ENCODE data around the gene FBXW7.

Gene FBXW7

DNA sequence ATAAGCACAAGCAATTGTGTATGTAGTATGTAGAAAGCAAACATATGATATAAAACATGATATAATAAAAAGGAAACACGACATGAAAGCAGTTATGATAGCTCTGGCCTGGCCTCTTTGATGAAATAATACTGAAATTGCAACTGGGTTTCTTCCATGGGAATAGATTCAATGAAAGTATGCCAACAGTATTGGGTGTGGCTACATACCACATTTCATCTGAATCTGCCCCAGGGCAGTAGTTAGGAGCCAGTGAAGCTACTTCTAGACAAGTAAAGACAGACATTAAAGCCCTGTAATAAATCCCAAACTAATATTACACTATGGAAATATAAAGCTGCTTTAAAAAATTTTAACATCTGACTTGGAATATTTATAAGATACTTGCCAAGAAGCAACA, 207.3 kb downstream of the FBXW7 start:
- no peaks in the 10 kb centered on the region for H3K27me3 ChIP-seq (ENCODE audit: control insufficient read depth, insufficient read depth, low read length, poor library complexity, severe bottlenecking)
- no peaks in the 10 kb centered on the region for H3K36me3 ChIP-seq (ENCODE audit: control insufficient read depth, insufficient read depth, low read length)
- H3K4me3 ChIP-seq (ENCODE audit: insufficient read depth, low read depth, low read length), result no peak overlapping the region
- no peaks in the 10 kb centered on the region for H3K9me3 ChIP-seq (ENCODE audit: control insufficient read depth, low read length)
- no peaks in the 10 kb centered on the region for H3K4me1 ChIP-seq (ENCODE audit: control insufficient read depth, insufficient read depth, low read length)
- no peak overlapping the region for H3K27ac ChIP-seq (ENCODE audit: insufficient read depth, low read depth, low read length, poor library complexity, severe bottlenecking)
- 93 to 100% methylated on average over 1 of the region's 1 CpG for WGBS, 2 experiments

DNA sequence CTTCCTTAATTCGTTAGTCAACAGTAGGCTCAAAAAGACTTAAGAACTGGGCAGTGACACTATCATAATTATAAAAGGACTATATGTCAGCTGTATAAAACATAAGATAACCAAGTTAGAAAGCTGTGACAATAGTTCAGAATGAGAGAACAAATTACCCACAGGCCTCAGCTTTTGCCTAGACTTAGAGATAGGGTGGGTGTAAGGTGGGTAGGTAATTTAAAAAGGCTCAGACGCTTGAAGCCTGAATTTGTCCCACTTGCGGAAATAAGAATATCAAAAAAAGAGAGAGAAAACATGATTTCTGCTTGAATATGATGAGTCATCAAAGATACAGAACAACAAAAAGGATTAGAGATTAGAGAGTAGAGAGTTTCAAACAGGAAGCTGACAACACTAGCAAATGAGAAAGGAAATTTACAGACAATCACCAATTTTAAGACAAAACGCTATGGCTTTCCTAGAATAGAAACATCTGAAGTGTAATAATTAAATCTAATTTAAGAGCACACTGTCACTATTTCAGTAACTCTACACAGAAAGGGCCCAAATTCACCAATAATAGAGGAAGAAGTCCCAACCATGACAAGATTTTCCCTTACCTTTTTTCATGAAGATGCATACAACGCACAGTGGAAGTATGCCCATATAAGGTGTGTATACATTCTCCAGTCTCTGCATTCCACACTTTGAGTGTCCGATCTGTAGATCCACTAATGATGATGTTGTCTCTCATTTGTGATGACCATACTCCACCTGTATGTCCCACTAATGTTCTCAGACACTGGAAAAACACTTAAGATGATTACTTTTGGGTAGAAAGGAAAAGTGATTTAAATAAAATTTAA, 208.1 kb downstream of the FBXW7 start:
- H3K27me3 ChIP-seq (ENCODE audit: control insufficient read depth, insufficient read depth, low read length, poor library complexity, severe bottlenecking), result no peaks in the 10 kb centered on the region
- H3K36me3 ChIP-seq (ENCODE audit: control insufficient read depth, insufficient read depth, low read length), result peaks cover 3% of the 10 kb centered on the region
- no peaks in the 10 kb centered on the region for H3K9me3 ChIP-seq (ENCODE audit: control insufficient read depth, low read length)
- H3K4me1 ChIP-seq (ENCODE audit: control insufficient read depth, insufficient read depth, low read length), result no peaks in the 10 kb centered on the region
- no peak overlapping the region for H3K4me3 ChIP-seq (ENCODE audit: insufficient read depth, low read depth, low read length)
- 96 to 98% methylated on average over 5 to 6 of the region's 6 CpGs for WGBS, 2 experiments
- H3K27ac ChIP-seq (ENCODE audit: insufficient read depth, low read depth, low read length, poor library complexity, severe bottlenecking), result no peak overlapping the region

- H3K27ac ChIP-seq (ENCODE audit: insufficient read depth, low read depth, low read length, poor library complexity, severe bottlenecking), result no peak overlapping the region
- peaks cover 3% of the 10 kb centered on the region for H3K36me3 ChIP-seq (ENCODE audit: control insufficient read depth, insufficient read depth, low read length)
Observed at GRCh38 chr4:152325831-152326230, 210.1 kb downstream of the FBXW7 start.

GRCh38 chr4:152323221-152323620, 212.7 kb downstream of the FBXW7 start:
- Histone ChIP-seq H3K4me1 (ENCODE audit: control insufficient read depth, insufficient read depth, low read length) (no peaks in the 10 kb centered on the region), H3K27me3 (ENCODE audit: control insufficient read depth, insufficient read depth, low read length, poor library complexity, severe bottlenecking) (no peaks in the 10 kb centered on the region), H3K9me3 (ENCODE audit: control insufficient read depth, low read length) (no peaks in the 10 kb centered on the region), H3K4me3 (ENCODE audit: insufficient read depth, low read depth, low read length) (no peak overlapping the region), H3K27ac (ENCODE audit: insufficient read depth, low read depth, low read length, poor library complexity, severe bottlenecking) (no peak overlapping the region), H3K36me3 (ENCODE audit: control insufficient read depth, insufficient read depth, low read length) (peaks cover 3% of the 10 kb centered on the region)
- 82 to 100% methylated on average over 1 of the region's 1 CpG for WGBS, 2 experiments

More at GRCh38 chr4:152325831-152326230, 210.1 kb downstream of the FBXW7 start:
- Histone ChIP-seq H3K27me3 (ENCODE audit: control insufficient read depth, insufficient read depth, low read length, poor library complexity, severe bottlenecking) (no peaks in the 10 kb centered on the region), H3K4me3 (ENCODE audit: insufficient read depth, low read depth, low read length) (no peak overlapping the region), H3K9me3 (ENCODE audit: control insufficient read depth, low read length) (no peaks in the 10 kb centered on the region), H3K4me1 (ENCODE audit: control insufficient read depth, insufficient read depth, low read length) (no peaks in the 10 kb centered on the region)
- WGBS, 2 experiments, result 91% methylated on average over 4 to 5 of the region's 5 CpGs

DNA sequence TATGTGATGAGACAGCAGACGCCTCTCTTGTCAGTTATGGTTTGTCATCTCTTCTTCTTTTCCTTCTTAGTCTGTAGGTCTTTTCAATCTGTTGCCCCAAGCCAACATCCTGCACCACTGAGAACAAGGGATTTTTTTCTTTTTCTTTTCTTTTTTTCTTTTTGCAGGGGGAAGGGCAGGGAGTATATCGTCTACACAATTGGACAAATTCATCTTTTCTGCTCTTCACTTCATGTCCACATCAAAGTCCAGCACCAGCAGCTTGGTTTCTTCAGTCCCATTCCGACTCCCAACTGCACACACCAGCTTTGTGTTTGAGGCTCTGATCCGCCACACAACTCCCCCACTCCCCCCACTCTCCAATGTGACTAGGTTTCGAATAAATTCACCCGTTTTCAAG, 213.2 kb downstream of the FBXW7 start:
- no peak overlapping the region for H3K4me3 ChIP-seq (ENCODE audit: insufficient read depth, low read depth, low read length)
- H3K4me1 ChIP-seq (ENCODE audit: control insufficient read depth, insufficient read depth, low read length), result no peaks in the 10 kb centered on the region
- no peaks in the 10 kb centered on the region for H3K27me3 ChIP-seq (ENCODE audit: control insufficient read depth, insufficient read depth, low read length, poor library complexity, severe bottlenecking)
- no peaks in the 10 kb centered on the region for H3K9me3 ChIP-seq (ENCODE audit: control insufficient read depth, low read length)
- H3K36me3 ChIP-seq (ENCODE audit: control insufficient read depth, insufficient read depth, low read length), result peaks cover 3% of the 10 kb centered on the region
- WGBS, 2 experiments, result 93 to 95% methylated on average over 6 of the region's 6 CpGs
- no peak overlapping the region for H3K27ac ChIP-seq (ENCODE audit: insufficient read depth, low read depth, low read length, poor library complexity, severe bottlenecking)

- 78 to 80% methylated on average over 1 of the region's 1 CpG for WGBS, 2 experiments
- peaks cover 3% of the 10 kb centered on the region for H3K36me3 ChIP-seq (ENCODE audit: control insufficient read depth, insufficient read depth, low read length)
Observed at GRCh38 chr4:152321923-152322322, 214.0 kb downstream of the FBXW7 start.

DNA sequence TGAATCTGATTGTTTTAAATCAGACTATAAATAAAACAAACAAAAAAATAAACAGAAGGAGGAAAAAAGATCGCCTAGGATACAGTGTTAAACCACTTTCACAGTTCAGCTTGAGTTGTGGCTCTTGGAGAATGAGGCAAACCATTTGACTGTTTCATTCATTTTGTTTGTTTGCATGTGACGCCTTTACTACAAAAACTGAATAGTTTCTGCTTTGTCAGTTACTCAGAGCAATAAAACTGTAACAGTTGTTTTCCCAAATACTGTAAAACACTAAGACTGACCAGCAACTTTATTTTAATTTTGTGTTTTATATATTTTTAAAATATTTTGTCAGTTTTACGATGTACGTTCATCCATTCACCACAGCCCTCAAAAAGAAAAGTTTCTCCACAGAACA, 214.5 kb downstream of the FBXW7 start:
- H3K27ac ChIP-seq (ENCODE audit: insufficient read depth, low read depth, low read length, poor library complexity, severe bottlenecking), result no peak overlapping the region
- no peaks in the 10 kb centered on the region for H3K27me3 ChIP-seq (ENCODE audit: control insufficient read depth, insufficient read depth, low read length, poor library complexity, severe bottlenecking)
- H3K9me3 ChIP-seq (ENCODE audit: control insufficient read depth, low read length), result no peaks in the 10 kb centered on the region
- H3K36me3 ChIP-seq (ENCODE audit: control insufficient read depth, insufficient read depth, low read length), result peaks cover 3% of the 10 kb centered on the region
- H3K4me3 ChIP-seq (ENCODE audit: insufficient read depth, low read depth, low read length), result no peak overlapping the region
- no peaks in the 10 kb centered on the region for H3K4me1 ChIP-seq (ENCODE audit: control insufficient read depth, insufficient read depth, low read length)
- WGBS, 2 experiments, result 90 to 92% methylated on average over 4 of the region's 4 CpGs

More at GRCh38 chr4:152321923-152322322, 214.0 kb downstream of the FBXW7 start:
- Histone ChIP-seq H3K4me1 (ENCODE audit: control insufficient read depth, insufficient read depth, low read length) (no peaks in the 10 kb centered on the region), H3K9me3 (ENCODE audit: control insufficient read depth, low read length) (no peaks in the 10 kb centered on the region), H3K27me3 (ENCODE audit: control insufficient read depth, insufficient read depth, low read length, poor library complexity, severe bottlenecking) (no peaks in the 10 kb centered on the region), H3K27ac (ENCODE audit: insufficient read depth, low read depth, low read length, poor library complexity, severe bottlenecking) (no peak overlapping the region), H3K4me3 (ENCODE audit: insufficient read depth, low read depth, low read length) (no peak overlapping the region)

DNA sequence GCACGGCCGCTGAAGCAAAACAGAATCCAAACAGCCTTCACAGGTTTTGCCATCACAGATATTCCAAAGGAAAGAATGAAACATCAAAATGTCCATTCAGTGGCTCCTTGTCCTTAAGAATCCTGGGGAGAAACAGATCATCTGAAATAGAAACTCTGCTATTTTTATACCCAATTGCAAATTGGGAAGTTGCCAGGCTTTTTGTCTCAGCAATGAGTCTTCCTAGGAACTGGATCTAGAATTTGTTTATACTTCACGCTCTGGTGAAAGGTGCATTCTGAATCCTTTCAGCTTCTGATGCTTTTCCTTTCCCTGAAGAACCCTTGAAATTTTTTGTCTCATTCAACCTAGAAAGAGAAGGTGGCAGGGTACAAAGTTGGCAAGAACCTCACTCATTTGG, 218.9 kb downstream of the FBXW7 start:
- Histone ChIP-seq H3K4me1 (ENCODE audit: control insufficient read depth, insufficient read depth, low read length) (no peaks in the 10 kb centered on the region), H3K36me3 (ENCODE audit: control insufficient read depth, insufficient read depth, low read length) (no peaks in the 10 kb centered on the region), H3K27ac (ENCODE audit: insufficient read depth, low read depth, low read length, poor library complexity, severe bottlenecking) (no peak overlapping the region), H3K27me3 (ENCODE audit: control insufficient read depth, insufficient read depth, low read length, poor library complexity, severe bottlenecking) (no peaks in the 10 kb centered on the region), H3K4me3 (ENCODE audit: insufficient read depth, low read depth, low read length) (no peak overlapping the region), H3K9me3 (ENCODE audit: control insufficient read depth, low read length) (no peaks in the 10 kb centered on the region)
- WGBS, 2 experiments, result 95 to 98% methylated on average over 3 of the region's 3 CpGs

DNA sequence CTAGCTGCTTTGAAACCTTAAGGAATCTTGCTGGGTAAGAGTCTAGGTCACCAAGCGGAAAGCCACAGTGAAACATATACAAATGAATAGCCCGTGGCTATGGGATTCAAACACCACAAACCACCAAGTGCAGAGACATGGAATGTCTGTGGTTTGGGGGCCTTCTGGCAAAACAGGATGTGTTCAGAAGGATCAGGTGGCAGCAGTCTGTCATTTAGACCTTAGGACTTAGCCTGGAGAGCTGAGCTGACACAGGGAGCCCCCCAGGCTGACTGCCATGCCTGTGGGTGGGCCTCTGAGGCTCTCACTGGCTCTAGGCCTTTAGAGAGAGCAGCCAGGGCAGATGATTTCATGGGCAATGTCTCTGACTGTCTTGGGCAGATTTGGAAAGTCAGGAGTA, 225.6 kb downstream of the FBXW7 start:
- Histone ChIP-seq H3K27me3 (ENCODE audit: control insufficient read depth, insufficient read depth, low read length, poor library complexity, severe bottlenecking) (no peaks in the 10 kb centered on the region), H3K27ac (ENCODE audit: insufficient read depth, low read depth, low read length, poor library complexity, severe bottlenecking) (no peak overlapping the region)
- WGBS, 2 experiments, result 81 to 88% methylated on average over 2 of the region's 2 CpGs

DNA sequence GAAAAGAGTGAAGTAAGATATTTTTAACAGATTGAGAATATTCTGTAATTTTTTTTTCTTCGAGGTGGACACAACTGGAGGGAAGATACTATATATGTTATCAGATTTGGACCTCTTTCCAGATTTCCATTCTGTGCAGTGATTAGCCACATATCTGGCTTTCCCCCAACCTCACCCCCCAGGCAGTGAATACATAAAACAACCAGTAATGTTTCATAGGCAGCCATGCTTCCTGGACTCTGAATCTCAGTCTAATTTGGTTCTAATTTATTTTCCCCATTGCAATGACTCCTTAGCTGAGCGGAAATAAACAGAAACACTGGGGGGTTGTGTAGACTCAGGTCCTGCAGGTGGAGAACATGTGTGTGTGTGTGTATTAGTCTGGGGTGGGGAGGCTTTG, 226.5 kb downstream of the FBXW7 start:
- Histone ChIP-seq H3K9me3 (ENCODE audit: control insufficient read depth, low read length) (no peaks in the 10 kb centered on the region), H3K4me3 (ENCODE audit: insufficient read depth, low read depth, low read length) (no peak overlapping the region), H3K27ac (ENCODE audit: insufficient read depth, low read depth, low read length, poor library complexity, severe bottlenecking) (no peak overlapping the region), H3K36me3 (ENCODE audit: control insufficient read depth, insufficient read depth, low read length) (no peaks in the 10 kb centered on the region), H3K27me3 (ENCODE audit: control insufficient read depth, insufficient read depth, low read length, poor library complexity, severe bottlenecking) (no peaks in the 10 kb centered on the region), H3K4me1 (ENCODE audit: control insufficient read depth, insufficient read depth, low read length) (no peaks in the 10 kb centered on the region)
- 95 to 100% methylated on average over 2 of the region's 2 CpGs for WGBS, 2 experiments

More for the DNA sequence above, 225.6 kb downstream of the FBXW7 start:
- Histone ChIP-seq H3K36me3 (ENCODE audit: control insufficient read depth, insufficient read depth, low read length) (no peaks in the 10 kb centered on the region), H3K4me1 (ENCODE audit: control insufficient read depth, insufficient read depth, low read length) (no peaks in the 10 kb centered on the region), H3K4me3 (ENCODE audit: insufficient read depth, low read depth, low read length) (no peak overlapping the region), H3K9me3 (ENCODE audit: control insufficient read depth, low read length) (no peaks in the 10 kb centered on the region)
